Upper lobe of left lung (tissue), 6 donors: ENCODE measurements around the gene ASTN2. TPM values are rescaled to one million over a fixed set of nuclear protein-coding genes. Genes with fewer than 3 reads are reported as not detected.

Experiments
- ATAC-seq, 2 donors: fragments of 200-7000 bp; cut with Tn5 transposase; one replicate each; pipeline ENCODE4 v1.9.1; 2022; ENCODE audit warnings: mild to moderate bottlenecking in 2 of 2, moderate library complexity in 2 of 2; ENCODE audit not compliant: low FRiP score in 2 of 2
- DNase-seq, 2 donors: peaks; one replicate each; pipeline ENCODE4 v3.0.0-alpha.2; 2019 to 2020
- H3K27ac ChIP-seq, 4 donors: fragments of 200-600 bp; sonication (generic); one replicate each; pipeline ENCODE4 v1.5.1; 2016 to 2019
- H3K27me3 ChIP-seq, 4 donors: fragments of 200-600 bp; sonication (generic); one replicate each; pipeline ENCODE4 v1.5.1; 2017 to 2019
- H3K36me3 ChIP-seq, 4 donors: fragments of 200-600 bp; sonication (generic); one replicate each; pipeline ENCODE4 v1.5.1; 2016 to 2019
- H3K4me1 ChIP-seq, 4 donors: fragments of 200-600 bp; sonication (generic); one replicate each; pipeline ENCODE4 v1.5.1; 2018 to 2019
- H3K4me3 ChIP-seq, 4 donors: fragments of 200-600 bp; sonication (generic); one replicate each; pipeline ENCODE4 v1.5.1; 2017 to 2019; ENCODE audit warnings: mild to moderate bottlenecking in 2 of 4, moderate library complexity in 1 of 4
- H3K9me3 ChIP-seq, 4 donors: fragments of 200-600 bp; sonication (generic); one replicate each; pipeline ENCODE4 v1.5.1; 2018 to 2019
- EP300 ChIP-seq, 4 donors: sonication (generic); formaldehyde crosslinking; IDR thresholded peaks; one replicate each; pipeline ENCODE4 v1.5.1; 2017; ENCODE audit warnings: antibody characterized with exemption in 4 of 4, control low read depth in 2 of 4
- POLR2A ChIP-seq, 4 donors: fragments of 450-650 bp; IDR thresholded peaks; one replicate each; pipeline ENCODE4 v1.5.1; 2016 to 2017; ENCODE audit warnings: antibody characterized with exemption in 4 of 4, mild to moderate bottlenecking in 2 of 4
- POLR2AphosphoS5 ChIP-seq, 2 donors: sonication (generic); formaldehyde crosslinking; IDR thresholded peaks; one replicate each; pipeline ENCODE4 v1.5.1; 2017; ENCODE audit warnings: antibody characterized with exemption in 2 of 2
- WGBS, 2 donors: methylation state at CpG; one replicate each; pipeline ENCODE4 v1.1.5; 2017 to 2018; 5-methylcytosine and 5-hydroxymethylcytosine counted together
- total RNA-seq, 6 donors: library from RNA; depleted of rRNA in 4 of 6; stranded (reverse); fragments of >200 nt in 4 of 6; gene quantifications; one replicate each; pipeline versions ENCODE4 v1.1.0 to v1.2.1, GENCODE V29; 2016 to 2021
- TF ChIP-seq, protein P1 (sequence below), 6 experiments: fragments of 450-650 bp in 4 of 6; fragments of 200-600 bp in 2 of 6; sonication (generic) in 2 of 6; IDR thresholded peaks; one replicate each; pipeline ENCODE4 v1.5.1; 2016 to 2019; ENCODE audit warnings: antibody characterized with exemption in 6 of 6
- donor health status: DM: no; HTN: no; CAD: no; lungs with moderate emphysema.
- donor health status: DM: no; HTN: yes; CAD: no; lungs with severe emphysema.

ASTN2 gene
- total RNA-seq, 6 donors from 2014 or later = 2.0 to 7.5 (median 3.4) TPM

- WGBS, 2 donors = 86 to 87% methylated on average over 6 of the region's 6 CpGs
- Histone ChIP-seq H3K36me3 (no peaks in the 10 kb centered on the region), H3K4me1 (no peaks in the 10 kb centered on the region), H3K27me3 (no peaks in the 10 kb centered on the region), H3K27ac (no peak overlapping the region), H3K4me3 (no peak overlapping the region), H3K9me3 (no peaks in the 10 kb centered on the region)
- ATAC-seq (no peak), DNase-seq (no peak)
- no peak for TF ChIP-seq EP300 (IDR thresholded peaks at IDR 0.05)
- TF ChIP-seq, protein P1, sequence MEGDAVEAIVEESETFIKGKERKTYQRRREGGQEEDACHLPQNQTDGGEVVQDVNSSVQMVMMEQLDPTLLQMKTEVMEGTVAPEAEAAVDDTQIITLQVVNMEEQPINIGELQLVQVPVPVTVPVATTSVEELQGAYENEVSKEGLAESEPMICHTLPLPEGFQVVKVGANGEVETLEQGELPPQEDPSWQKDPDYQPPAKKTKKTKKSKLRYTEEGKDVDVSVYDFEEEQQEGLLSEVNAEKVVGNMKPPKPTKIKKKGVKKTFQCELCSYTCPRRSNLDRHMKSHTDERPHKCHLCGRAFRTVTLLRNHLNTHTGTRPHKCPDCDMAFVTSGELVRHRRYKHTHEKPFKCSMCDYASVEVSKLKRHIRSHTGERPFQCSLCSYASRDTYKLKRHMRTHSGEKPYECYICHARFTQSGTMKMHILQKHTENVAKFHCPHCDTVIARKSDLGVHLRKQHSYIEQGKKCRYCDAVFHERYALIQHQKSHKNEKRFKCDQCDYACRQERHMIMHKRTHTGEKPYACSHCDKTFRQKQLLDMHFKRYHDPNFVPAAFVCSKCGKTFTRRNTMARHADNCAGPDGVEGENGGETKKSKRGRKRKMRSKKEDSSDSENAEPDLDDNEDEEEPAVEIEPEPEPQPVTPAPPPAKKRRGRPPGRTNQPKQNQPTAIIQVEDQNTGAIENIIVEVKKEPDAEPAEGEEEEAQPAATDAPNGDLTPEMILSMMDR (IDR thresholded peaks at IDR 0.05) = no peak
- TF ChIP-seq POLR2AphosphoS5 (IDR thresholded peaks at IDR 0.05) = no peak
- TF ChIP-seq POLR2A (IDR thresholded peaks at IDR 0.05) = no peak
Measured at GRCh38 chr9:116539549-116539948, 875.3 kb downstream of the ASTN2 start.

GRCh38 chr9:116525611-116526010 lies 889.2 kb downstream of the ASTN2 start:
- WGBS, 2 donors = 73 to 76% methylated on average over 1 of the region's 1 CpG
- H3K27me3 ChIP-seq = no peaks in the 10 kb centered on the region

GRCh38 chr9:116524778-116525470 lies 889.9 kb downstream of the ASTN2 start:
- H3K9me3 ChIP-seq = peaks cover 0 to 3% (median 0%) of the 10 kb centered on the region in 4 donors
- no peaks in the 10 kb centered on the region for H3K4me1 ChIP-seq
- WGBS, 2 donors = 81 to 85% methylated on average over 3 of the region's 3 CpGs
- no peak for DNase-seq
- TF ChIP-seq, protein P1 (IDR thresholded peaks at IDR 0.05) = no peak
- TF ChIP-seq POLR2AphosphoS5 (IDR thresholded peaks at IDR 0.05) = no peak
- TF ChIP-seq EP300 (IDR thresholded peaks at IDR 0.05) = no peak
- TF ChIP-seq POLR2A (IDR thresholded peaks at IDR 0.05) = no peak
- H3K4me3 ChIP-seq = no peak overlapping the region
- ATAC-seq = no peak
- H3K36me3 ChIP-seq = no peaks in the 10 kb centered on the region
- H3K27me3 ChIP-seq = no peaks in the 10 kb centered on the region
- no peak overlapping the region for H3K27ac ChIP-seq

More at GRCh38 chr9:116525611-116526010, 889.2 kb downstream of the ASTN2 start:
- Histone ChIP-seq H3K4me3 (no peak overlapping the region), H3K36me3 (no peaks in the 10 kb centered on the region), H3K27ac (no peak overlapping the region), H3K4me1 (no peaks in the 10 kb centered on the region), H3K9me3 (peaks cover 0 to under 1% (median 0%) of the 10 kb centered on the region in 4 donors)
- ATAC-seq = no peak
- DNase-seq = no peak
- TF ChIP-seq POLR2AphosphoS5 (IDR thresholded peaks at IDR 0.05) (no peak), EP300 (IDR thresholded peaks at IDR 0.05) (no peak), POLR2A (IDR thresholded peaks at IDR 0.05) (no peak)
- TF ChIP-seq, protein P1 (IDR thresholded peaks at IDR 0.05) = no peak

- DNase-seq (no peak), ATAC-seq (no peak)
- TF ChIP-seq EP300 (IDR thresholded peaks at IDR 0.05) (no peak), POLR2AphosphoS5 (IDR thresholded peaks at IDR 0.05) (no peak), POLR2A (IDR thresholded peaks at IDR 0.05) (no peak)
- TF ChIP-seq, protein P1 (IDR thresholded peaks at IDR 0.05) = no peak
- H3K4me3 ChIP-seq = no peak overlapping the region
- no peak overlapping the region for H3K27ac ChIP-seq
- 78 to 81% methylated on average over 2 of the region's 2 CpGs for WGBS, 2 donors
- H3K4me1 ChIP-seq = no peaks in the 10 kb centered on the region
- peaks cover 0 to 9% (median 0%) of the 10 kb centered on the region in 4 donors for H3K9me3 ChIP-seq
- no peaks in the 10 kb centered on the region for H3K36me3 ChIP-seq
- H3K27me3 ChIP-seq = no peaks in the 10 kb centered on the region
Measured at GRCh38 chr9:116520218-116520617, 894.6 kb downstream of the ASTN2 start.

GRCh38 chr9:116516456-116516855 lies 898.4 kb downstream of the ASTN2 start:
- TF ChIP-seq, protein P1 (IDR thresholded peaks at IDR 0.05) = no peak
- TF ChIP-seq POLR2AphosphoS5 (IDR thresholded peaks at IDR 0.05) (no peak), POLR2A (IDR thresholded peaks at IDR 0.05) (no peak), EP300 (IDR thresholded peaks at IDR 0.05) (no peak)
- no peak for ATAC-seq
- Histone ChIP-seq H3K4me1 (no peaks in the 10 kb centered on the region), H3K4me3 (no peak overlapping the region), H3K27me3 (no peaks in the 10 kb centered on the region), H3K36me3 (no peaks in the 10 kb centered on the region), H3K9me3 (peaks cover 0 to 14% (median 0%) of the 10 kb centered on the region in 4 donors), H3K27ac (no peak overlapping the region)
- 67 to 69% methylated on average over 1 of the region's 1 CpG for WGBS, 2 donors
- no peak for DNase-seq
